Hypothalamus (tissue), 51 donors: ENCODE data around the gene SNRPD2.

Experiments
- DNase-seq, 51 donors: peaks; one replicate each; lab custom pipeline; 2025; lab: John Stamatoyannopoulos, UW

Gene SNRPD2

GRCh38 chr19:45663800-45664199 is 28.0 kb downstream of the SNRPD2 start:
- DNase-seq: no peak

- DNase-seq: no peak
These were observed 31.1 kb downstream of the SNRPD2 start for GRCh38 chr19:45660636-45661035.

- no peak for DNase-seq
These were observed 32.5 kb downstream of the SNRPD2 start for GRCh38 chr19:45659096-45659729.

GRCh38 chr19:45657520-45658167 is 34.1 kb downstream of the SNRPD2 start:
- no peak for DNase-seq

- no peak for DNase-seq
These were observed 36.7 kb downstream of the SNRPD2 start for GRCh38 chr19:45655073-45655472.

- DNase-seq: no peak
These were observed 38.1 kb downstream of the SNRPD2 start for GRCh38 chr19:45653634-45654033.

GRCh38 chr19:45650722-45651121 is 41.0 kb downstream of the SNRPD2 start:
- DNase-seq: no peak

GRCh38 chr19:45646345-45646698 is 45.4 kb downstream of the SNRPD2 start:
- DNase-seq: no peak

GRCh38 chr19:45645631-45646344 is 46.0 kb downstream of the SNRPD2 start:
- peak; percentile 55 to 96 (median 88) for DNase-seq

GRCh38 chr19:45645068-45645630 is 46.6 kb downstream of the SNRPD2 start:
- DNase-seq: peak in 43 of 51 donors; percentile 72 to 98 (median 93)

- peak in 22 of 51 donors; percentile 4 to 63 (median 20) for DNase-seq
These were observed 47.6 kb downstream of the SNRPD2 start for GRCh38 chr19:45643927-45644771.

GRCh38 chr19:45643024-45643926 is 48.5 kb downstream of the SNRPD2 start:
- DNase-seq: peak; percentile 32 to 94 (median 79)

GRCh38 chr19:45641274-45642105 is 50.3 kb downstream of the SNRPD2 start:
- DNase-seq: peak in 8 of 51 donors; percentile 4 to 21 (median 8)

GRCh38 chr19:45640849-45641273 is 50.9 kb downstream of the SNRPD2 start:
- no peak for DNase-seq

GRCh38 chr19:45638930-45639729 is 52.6 kb downstream of the SNRPD2 start, which contains the start of gene EML2:
Gene EML2 (minus strand): TSS chr19:45639397. CDS start chr19:45639376, 21 bp downstream.
- DNase-seq: peak in 3 of 51 donors; percentile 3 to 20 (median 10)

- no peak for DNase-seq
These were observed 53.7 kb downstream of the SNRPD2 start for GRCh38 chr19:45637890-45638667.
